Kidney glomerular epithelial cell (primary cell): Measurements from ENCODE around the gene KIAA1217.
A peak's percentile ranks its signal among the peaks of the same experiment; 100 is the strongest.
"Not testable (repeated sequence)": the region's sequence is repeated elsewhere in the genome, so short reads cannot be mapped to it uniquely, and the experiment has no call there.

Source experiments
- DNase-seq: peaks from one replicate; lab custom pipeline; 2025; lab: John Stamatoyannopoulos, UW

The KIAA1217 gene

GRCh38 chr10:24339387-24339786 is 130.4 kb downstream of the KIAA1217 start:
- DNase-seq = no peak

DNA sequence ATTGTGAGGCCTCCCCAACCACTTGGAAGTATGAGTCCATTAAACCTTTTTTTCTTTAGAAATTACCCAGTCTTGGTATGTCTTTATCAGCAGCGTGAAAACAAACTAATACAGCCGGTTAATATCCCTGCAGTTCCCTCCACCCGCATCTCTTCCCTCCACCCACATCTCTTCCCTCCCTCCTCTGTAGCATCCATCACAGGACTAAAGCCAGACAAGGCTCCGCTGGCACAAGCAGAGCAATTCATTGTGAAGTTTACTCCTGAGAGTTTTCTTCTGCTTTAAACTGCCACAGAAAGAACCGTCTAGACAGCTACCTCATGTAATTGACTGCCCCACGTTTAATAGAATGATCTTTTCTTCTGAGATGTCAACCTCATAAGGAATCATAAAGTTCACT is 131.5 kb downstream of the KIAA1217 start:
- DNase-seq = no peak

- DNase-seq = no peak
Observed at GRCh38 chr10:24340883-24341282, 131.9 kb downstream of the KIAA1217 start.

DNA sequence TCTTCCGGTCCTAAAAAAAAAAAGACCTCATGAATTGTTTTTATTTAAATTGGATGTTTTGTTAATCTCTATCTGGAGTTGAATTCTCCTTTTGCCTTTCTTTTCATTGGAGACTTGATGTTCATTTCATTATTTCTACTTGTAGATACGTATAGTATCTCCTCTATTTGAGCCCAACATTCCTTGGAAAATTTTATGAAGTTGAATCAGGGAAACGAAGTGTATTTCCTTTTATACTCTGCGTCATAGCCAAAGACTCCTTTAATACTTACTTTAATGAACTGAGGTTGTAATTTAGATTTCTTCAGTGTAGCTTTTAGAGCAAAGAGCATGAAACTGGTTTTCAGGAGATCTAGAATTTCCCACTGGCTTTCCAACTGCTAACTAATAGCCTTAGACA is 132.4 kb downstream of the KIAA1217 start:
- no peak for DNase-seq

DNA sequence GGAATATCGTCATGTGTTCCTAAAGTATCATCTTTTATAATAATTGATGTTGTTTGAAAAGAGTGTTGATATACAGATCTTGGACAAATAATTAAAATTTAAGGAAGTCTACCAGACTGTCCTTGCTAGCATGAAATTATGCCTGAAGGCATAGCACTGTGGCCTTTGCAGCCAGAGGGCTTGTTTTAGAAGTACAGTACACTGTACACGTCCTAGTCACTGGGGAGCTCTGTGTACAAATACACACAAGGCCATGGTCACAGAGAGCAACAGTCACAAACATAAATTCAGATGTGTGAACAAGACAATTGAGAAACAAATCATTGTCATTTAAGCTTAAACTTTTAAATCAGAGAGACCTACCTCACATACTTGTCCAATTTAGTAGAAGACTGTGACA is 133.0 kb downstream of the KIAA1217 start:
- no peak for DNase-seq

DNA sequence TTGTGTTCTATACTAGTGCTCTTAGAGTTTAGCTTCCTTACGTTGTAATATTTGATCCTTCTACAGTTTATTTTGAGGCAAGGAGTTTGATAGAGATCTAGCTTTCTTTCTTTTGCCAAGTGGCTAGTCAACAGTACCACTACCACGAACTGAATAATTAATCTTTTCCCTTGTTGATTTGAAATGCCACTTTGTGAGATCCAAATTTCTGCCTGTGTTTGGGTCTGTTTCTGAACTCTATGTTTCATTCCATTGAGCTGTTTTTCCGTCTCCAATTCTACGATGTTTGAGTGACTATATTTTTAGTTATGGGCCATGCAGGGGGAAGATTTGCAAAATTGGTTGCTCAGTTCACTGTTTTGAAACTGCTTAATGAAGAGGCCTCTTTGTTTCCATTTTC is 134.7 kb downstream of the KIAA1217 start:
- DNase-seq = no peak

- DNase-seq = peak; percentile 76
Observed at GRCh38 chr10:24344279-24344678, 135.3 kb downstream of the KIAA1217 start.

GRCh38 chr10:24344695-24345463 is 135.9 kb downstream of the KIAA1217 start:
- no peak for DNase-seq

GRCh38 chr10:24346877-24347519 is 138.1 kb downstream of the KIAA1217 start:
- DNase-seq = no peak

GRCh38 chr10:24349379-24350001 is 140.6 kb downstream of the KIAA1217 start:
- DNase-seq = no peak

DNA sequence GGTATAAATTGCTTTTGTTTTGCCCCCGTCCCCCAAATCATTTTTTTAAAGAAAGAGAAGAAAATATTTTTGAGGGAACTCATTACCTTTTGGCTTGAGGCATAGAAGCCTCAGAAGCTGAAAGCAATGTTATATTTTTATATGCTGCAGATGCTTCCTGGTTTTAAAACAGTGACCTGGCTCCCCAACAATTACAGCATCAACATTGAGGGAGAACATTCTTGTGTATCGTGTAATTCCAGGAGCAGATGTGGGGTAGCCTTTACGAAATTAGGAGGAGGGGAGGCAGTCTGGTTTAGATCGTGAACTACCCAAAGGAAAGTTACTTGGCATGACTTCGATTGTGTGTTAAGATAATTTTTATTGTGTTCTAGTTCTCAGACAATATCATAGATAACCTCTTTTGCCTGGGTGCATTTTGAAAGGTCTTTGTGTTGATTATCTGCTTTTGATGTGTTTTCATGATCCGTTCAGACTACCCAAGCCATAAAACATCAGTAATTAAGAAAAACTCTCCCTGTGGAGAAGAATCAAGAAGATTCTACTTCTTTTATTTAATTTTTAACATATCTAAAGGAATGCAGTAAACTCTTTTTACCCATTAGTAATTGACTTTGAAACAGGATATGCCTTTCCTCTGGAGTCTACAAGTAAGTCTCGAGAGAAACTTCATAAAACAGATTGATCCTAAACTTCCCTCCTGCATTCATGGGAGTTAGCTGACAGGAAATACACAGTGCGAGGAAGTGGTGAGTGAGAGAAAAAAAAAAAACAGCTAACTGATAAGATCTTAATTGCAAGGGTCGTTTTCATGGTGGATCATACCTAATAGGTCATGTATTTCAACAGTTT is 141.4 kb downstream of the KIAA1217 start:
- no peak for DNase-seq

- not testable (repeated sequence) for DNase-seq
Observed at GRCh38 chr10:24350922-24351225, 141.9 kb downstream of the KIAA1217 start.

- DNase-seq = no peak
Observed at GRCh38 chr10:24351961-24352360, 143.0 kb downstream of the KIAA1217 start.

GRCh38 chr10:24352399-24352798 is 143.5 kb downstream of the KIAA1217 start:
- no peak for DNase-seq

GRCh38 chr10:24353319-24353718 is 144.4 kb downstream of the KIAA1217 start:
- DNase-seq = no peak

GRCh38 chr10:24355056-24355688 is 146.2 kb downstream of the KIAA1217 start:
- no peak for DNase-seq

GRCh38 chr10:24357344-24358004 is 148.5 kb downstream of the KIAA1217 start:
- no peak for DNase-seq

GRCh38 chr10:24358022-24358421 is 149.1 kb downstream of the KIAA1217 start:
- DNase-seq = no peak

GRCh38 chr10:24360282-24361127 is 151.6 kb downstream of the KIAA1217 start:
- peak; percentile 35 for DNase-seq

- no peak for DNase-seq
Observed at GRCh38 chr10:24363070-24363469, 154.1 kb downstream of the KIAA1217 start.
